GM18520 (cell line): ENCODE measurements around the gene TMEM191B.
A peak's percentile ranks its signal among the peaks of the same experiment; 100 is the strongest.
"Not testable (repeated sequence)": the region's sequence is repeated elsewhere in the genome, so short reads cannot be mapped to it uniquely, and the experiment has no call there.

Experiments used
- ATAC-seq: cut with Tn5 transposase; IDR thresholded peaks from one replicate; pipeline ENCODE4 v1.9.1; 2021; ENCODE audit not compliant: unreplicated experiment

Gene TMEM191B

GRCh38 chr22:18554280-18555256 is 27.0 kb downstream of the TMEM191B start:
- ATAC-seq = not testable (repeated sequence)

DNA sequence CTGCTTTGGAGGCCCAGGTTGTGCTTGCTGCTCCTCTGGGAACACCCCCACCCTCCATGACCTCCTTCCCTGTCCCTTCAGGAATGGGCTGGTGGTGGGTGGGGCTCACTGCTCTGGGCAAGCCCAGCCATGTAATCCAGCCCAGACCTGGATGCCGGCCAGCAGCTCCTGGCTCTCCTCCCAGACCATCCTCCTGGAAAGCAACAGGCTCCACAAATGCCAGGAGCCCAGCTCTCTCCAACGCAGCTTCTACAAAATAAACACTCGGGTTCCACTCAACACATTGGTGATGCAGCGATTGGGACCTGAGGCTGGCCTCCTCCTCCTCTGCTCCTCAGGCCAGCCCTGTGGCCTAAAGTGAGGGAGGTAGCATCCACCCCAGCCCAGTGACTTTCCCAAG is 30.9 kb downstream of the TMEM191B start:
- ATAC-seq = not testable (repeated sequence)

GRCh38 chr22:18558939-18559338 is 31.3 kb downstream of the TMEM191B start:
- not testable (repeated sequence) for ATAC-seq

DNA sequence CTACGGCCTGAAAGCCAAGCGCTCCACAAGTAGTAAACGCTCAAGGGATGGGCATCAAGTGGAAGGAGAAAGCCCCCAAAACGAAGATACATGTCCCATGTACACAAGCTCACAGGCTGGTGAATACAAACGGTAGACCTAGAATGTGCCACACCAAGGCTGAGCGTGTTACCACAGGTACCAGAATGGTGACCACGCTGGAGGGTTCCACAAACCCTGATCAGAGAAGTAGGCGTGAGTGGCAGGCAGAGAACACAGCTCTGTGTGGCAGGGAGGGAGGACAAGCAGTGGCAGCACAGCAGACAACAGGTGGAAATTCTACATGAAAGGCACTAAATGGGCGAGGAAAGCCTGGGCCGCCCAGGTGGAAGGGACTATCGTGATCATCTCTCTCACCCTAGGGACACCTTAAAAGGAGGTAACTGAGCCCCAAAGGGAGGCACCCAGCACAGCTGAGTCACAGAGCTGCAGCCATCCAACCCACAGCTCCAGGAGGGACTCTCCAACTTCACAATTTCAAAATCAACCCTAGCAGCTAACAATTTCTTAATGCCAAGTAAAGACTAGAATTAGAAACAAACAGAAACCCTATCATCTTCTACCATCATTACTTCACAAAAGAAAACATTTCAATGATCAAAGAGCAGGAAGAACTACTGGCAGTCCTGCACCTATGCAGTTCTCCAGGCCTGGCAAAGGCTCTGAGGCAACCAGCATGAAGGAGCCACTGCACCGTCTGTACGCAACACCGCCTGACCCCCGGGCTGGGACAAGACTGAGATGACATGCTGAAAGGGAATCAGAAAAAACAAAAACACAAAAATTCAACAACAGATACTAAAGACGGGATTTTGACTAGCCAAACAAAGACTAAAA is 32.7 kb downstream of the TMEM191B start:
- ATAC-seq = not testable (repeated sequence)

DNA sequence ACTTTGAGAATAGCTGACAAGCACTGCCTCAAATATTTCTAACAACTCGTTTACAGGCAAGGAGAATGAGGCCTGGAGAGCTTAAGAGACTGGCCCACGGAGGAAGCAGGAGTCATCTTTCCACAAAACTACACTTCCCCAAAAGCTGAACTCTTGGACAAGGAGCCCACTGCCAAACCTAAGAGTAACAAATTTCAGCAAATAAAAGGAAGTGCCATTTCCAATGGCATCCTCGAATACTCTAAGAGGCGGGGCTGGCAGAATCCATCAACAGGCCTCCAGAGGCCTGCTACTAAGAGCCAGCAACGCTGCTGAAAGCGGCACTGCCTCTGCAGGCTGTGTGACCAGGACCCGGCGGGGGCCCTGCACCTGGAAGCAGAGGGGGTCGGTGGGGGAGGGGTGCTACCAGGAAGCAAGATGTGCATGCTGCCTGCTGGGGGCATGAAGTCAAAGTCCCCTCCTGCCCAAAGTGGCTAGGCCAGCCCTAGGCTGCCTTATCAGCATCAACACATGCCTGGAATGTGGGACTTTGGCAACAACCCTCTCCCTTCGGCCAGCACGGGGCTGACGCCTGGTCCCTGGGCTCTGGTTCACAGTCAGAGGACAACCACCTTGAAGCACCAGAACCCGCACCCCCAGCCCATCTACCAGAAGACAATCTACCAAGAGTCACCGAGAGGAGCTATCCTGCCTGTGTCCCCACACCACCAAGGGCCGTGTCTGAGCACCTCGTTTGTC is 43.1 kb downstream of the TMEM191B start:
- ATAC-seq = not testable (repeated sequence)

DNA sequence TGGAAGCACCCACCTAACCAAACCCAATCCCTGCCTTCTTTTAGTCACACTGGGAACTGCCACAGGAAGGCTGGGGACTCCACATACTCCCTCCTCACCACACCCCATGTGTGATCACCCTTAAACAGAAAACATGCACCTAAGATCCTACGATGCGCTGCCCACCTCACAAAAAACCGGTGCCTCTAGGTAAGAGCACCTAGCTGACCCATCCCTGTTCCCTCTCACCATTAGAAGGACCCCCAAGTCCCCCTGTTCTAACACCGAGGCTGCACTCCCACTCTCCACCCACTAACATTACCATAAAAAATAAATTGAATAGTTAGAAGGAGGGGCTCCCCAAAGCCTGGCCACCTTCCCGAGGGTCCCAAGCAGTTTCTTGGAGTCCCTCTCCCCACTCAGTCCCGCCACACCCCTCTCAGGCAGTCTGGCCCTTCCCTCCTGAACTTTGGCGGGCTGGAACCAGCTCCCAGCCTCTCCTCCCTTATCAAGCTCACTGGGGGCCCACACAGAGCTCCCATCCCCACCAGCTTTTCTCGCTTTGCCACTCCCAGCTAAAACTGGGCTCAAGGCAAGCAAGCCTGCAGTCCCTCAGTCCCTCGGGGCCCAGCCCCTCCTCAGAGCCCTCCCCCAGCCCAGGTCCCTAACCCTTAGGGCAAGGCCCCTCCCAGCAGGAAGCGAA is 46.0 kb downstream of the TMEM191B start:
- ATAC-seq = not testable (repeated sequence)

GRCh38 chr22:18574555-18574954 is 47.0 kb downstream of the TMEM191B start:
- ATAC-seq = not testable (repeated sequence)

DNA sequence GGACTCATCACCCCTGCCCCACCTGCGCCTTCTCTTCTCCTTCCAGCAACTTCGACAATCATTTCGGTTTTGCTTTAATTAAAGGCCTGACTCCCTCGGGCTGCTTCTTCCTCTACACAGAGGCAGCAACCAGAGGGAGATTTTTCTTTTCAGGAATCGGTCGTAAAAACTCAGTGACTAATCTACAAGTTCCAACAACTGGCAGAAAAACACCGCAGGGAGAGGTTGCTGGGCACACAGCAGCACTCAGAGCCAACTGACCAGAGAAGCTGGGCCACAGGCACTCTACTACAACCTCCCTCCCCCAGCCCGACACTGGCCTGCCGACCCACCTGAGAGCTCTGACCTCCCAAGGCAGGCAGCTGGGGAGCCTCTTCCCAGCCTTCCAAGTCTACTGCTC is 48.1 kb downstream of the TMEM191B start:
- not testable (repeated sequence) for ATAC-seq

- peak; percentile 6 for ATAC-seq
Measured at GRCh38 chr22:18577090-18577818, 49.7 kb downstream of the TMEM191B start.

GRCh38 chr22:18577847-18578246 is 50.2 kb downstream of the TMEM191B start:
- peak; percentile 80 for ATAC-seq
